BJ (cell line): ENCODE measurements around the gene ZBTB7B. TPM values are rescaled to one million over a fixed set of nuclear protein-coding genes. Genes with fewer than 3 reads are reported as not detected.

Experiments
- CTCF ChIA-PET: fragments of 350-600 bp; formaldehyde crosslinking; extraction: SDS; loops from one replicate; lab custom pipeline; 2021; ENCODE audit warnings: antibody characterized with exemption, inconsistent platforms; lab: Yijun Ruan, JAX
- POLR2A ChIA-PET: fragments of 300-600 bp; sonication (Branson Sonifier 250); formaldehyde crosslinking; extraction: SDS; loops from one replicate; lab custom pipeline; 2021; ENCODE audit warnings: antibody characterized with exemption; lab: Charles Lee
- DNase-seq: peaks from one replicate; pipeline ENCODE4 v3.0.0-alpha.2; 2011; ENCODE audit warnings: low read depth
- H3K27me3 ChIP-seq: 2 replicates; pipeline ENCODE4 v1.6.0; 2011; ENCODE audit warnings: low read length; ENCODE audit not compliant: control insufficient read depth, insufficient read depth
- H3K36me3 ChIP-seq: 2 replicates; pipeline ENCODE4 v1.5.1; 2011; ENCODE audit warnings: low read length; ENCODE audit not compliant: control insufficient read depth, insufficient read depth
- H3K4me3 ChIP-seq: 2 replicates; pipeline ENCODE4 v1.5.1; 2011; ENCODE audit warnings: low read depth, mild to moderate bottlenecking, control low read depth, low read length
- CTCF ChIP-seq: IDR thresholded peaks from 2 replicates; pipeline ENCODE4 v1.5.1; 2011; ENCODE audit warnings: low read depth, mild to moderate bottlenecking, control low read depth, inconsistent platforms, low read length, moderate library complexity; ENCODE audit not compliant: insufficient read depth
- polyA plus RNA-seq: library from polyadenylated mRNA; depleted of rRNA; stranded (reverse); fragments of >200 nt; gene quantifications from 2 replicates; pipeline ENCODE4 v1.2.3, GENCODE V29; 2011

Gene ZBTB7B
- polyA plus RNA-seq, 1 experiment: 29.4 TPM

- peak overlapping the region; percentile 68 for H3K4me3 ChIP-seq
- H3K27me3 ChIP-seq: no peaks in the 10 kb centered on the region
- peaks cover 7% of the 10 kb centered on the region for H3K36me3 ChIP-seq
- DNase-seq: no peak
- ChIA-PET CTCF (interaction anchor here (0.7 to 3.9 kb wide), 31 partner anchors 9 to 571 kb away, joined by 3 to 44 read pairs (median 4); partner anchors contain the start of genes DCST1, DCST2, EFNA3 and EFNA4), POLR2A (interaction anchor here (1.0 kb wide), 1 partner anchor 13 kb away, joined by 4 read pairs; no protein-coding TSS in a partner anchor)
- TF ChIP-seq CTCF: no peak
Measured at GRCh38 chr1:155051342-155051776, 48.8 kb downstream of the ZBTB7B start.

DNA sequence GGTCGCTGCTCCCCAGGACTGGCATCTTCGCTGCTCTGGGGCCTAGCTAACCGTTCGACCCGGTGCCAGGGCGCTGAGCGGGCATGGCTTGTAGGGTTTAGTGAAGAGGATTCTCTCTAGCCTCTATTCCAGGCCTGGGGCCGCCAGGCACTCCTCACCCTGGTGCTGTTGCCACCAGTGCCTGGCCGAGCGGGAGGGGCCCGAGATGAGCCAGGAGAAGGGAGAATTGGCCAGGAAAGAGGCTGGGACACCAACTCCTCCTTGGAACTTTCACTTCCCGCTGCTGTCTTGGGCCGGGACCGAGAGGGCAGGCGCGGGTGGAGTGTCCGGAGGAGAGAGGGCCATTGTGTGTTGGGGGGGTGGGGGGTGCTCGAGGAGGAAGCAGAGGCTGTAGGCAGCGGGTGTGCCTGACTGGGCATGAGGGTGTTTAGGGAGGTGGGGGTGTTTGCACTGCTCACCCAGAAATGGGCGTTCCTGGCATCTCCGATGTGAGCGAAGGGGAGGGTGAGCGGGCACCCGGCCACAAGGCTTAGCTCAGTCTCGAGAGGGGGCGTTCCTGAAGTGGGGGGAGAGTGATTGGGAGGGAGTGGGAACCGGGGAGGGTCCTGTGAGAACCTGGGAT, 49.3 kb downstream of the ZBTB7B start:
- no peak for TF ChIP-seq CTCF
- no peaks in the 10 kb centered on the region for H3K27me3 ChIP-seq
- ChIA-PET CTCF (interaction anchor here (0.7 to 14.3 kb wide), 17 partner anchors 9 to 121 kb away, joined by 3 to 168 read pairs (median 7); partner anchors contain the start of genes DCST1, DCST2, EFNA4 and KRTCAP2), POLR2A (no interaction called here)
- DNase-seq: no peak
- peak overlapping the region; percentile 68 for H3K4me3 ChIP-seq
- H3K36me3 ChIP-seq: peaks cover 11% of the 10 kb centered on the region

- Histone ChIP-seq H3K36me3 (peaks cover 14% of the 10 kb centered on the region), H3K27me3 (no peaks in the 10 kb centered on the region), H3K4me3 (peak overlapping the region; percentile 68)
- CTCF ChIA-PET: interaction anchor here (0.7 to 14.3 kb wide), 11 partner anchors 8 to 120 kb away, joined by 3 to 168 read pairs (median 10); partner anchors contain the start of genes EFNA4, KRTCAP2, LENEP and PBXIP1
- DNase-seq: no peak
- peak; percentile 55 for TF ChIP-seq CTCF
- POLR2A ChIA-PET: no interaction called here
Measured at GRCh38 chr1:155052439-155053395, 50.1 kb downstream of the ZBTB7B start.

- TF ChIP-seq CTCF: no peak
- Histone ChIP-seq H3K36me3 (peaks cover 19% of the 10 kb centered on the region), H3K27me3 (no peaks in the 10 kb centered on the region), H3K4me3 (no peak overlapping the region)
- ChIA-PET POLR2A (no interaction called here), CTCF (interaction anchor here (1.7 to 14.3 kb wide), 7 partner anchors 7 to 119 kb away, joined by 5 to 168 read pairs (median 15); partner anchors contain the start of genes EFNA4 and KRTCAP2)
- DNase-seq: no peak
Measured at GRCh38 chr1:155053531-155054105, 51.0 kb downstream of the ZBTB7B start.
